PC-3 (cell line): ENCODE results near the gene PRKN. TPM values are rescaled to one million over a fixed set of nuclear protein-coding genes. Genes with fewer than 3 reads are reported as not detected.

Experiments
- ATAC-seq: fragments of 200-7000 bp; cut with Tn5 transposase; 2 replicates; pipeline ENCODE4 v1.9.1; 2020; ENCODE audit warnings: mild to moderate bottlenecking, moderate library complexity
- BruUV-seq: library from RNA; stranded (reverse); fragments of 400-500 nt; replicated peaks from 2 replicates; lab custom pipeline; 2021; lab: Mats Ljungman, UMichigan
- CTCF ChIA-PET: fragments of 300-600 bp; sonication (Branson Sonifier 250); formaldehyde crosslinking; loops from one replicate; lab custom pipeline; 2022; ENCODE audit warnings: antibody characterized with exemption; lab: Charles Lee
- POLR2A ChIA-PET: fragments of 300-600 bp; sonication (Branson Sonifier 250); formaldehyde crosslinking; loops from one replicate; lab custom pipeline; 2022; ENCODE audit warnings: antibody characterized with exemption; ENCODE audit not compliant: unreplicated experiment; lab: Charles Lee
- DNase-seq: peaks from one replicate; pipeline ENCODE4 v3.0.0-alpha.2; 2015
- H2AFZ ChIP-seq: fragments of 300-600 bp; sonication (generic); 2 replicates; pipeline ENCODE4 v1.6.0; 2016; ENCODE audit warnings: antibody characterized with exemption, low read length
- H3F3A ChIP-seq: fragments of 300-600 bp; sonication (generic); one replicate; pipeline ENCODE4 v1.6.0; 2017; ENCODE audit warnings: antibody characterized with exemption, low read length, control low read depth, mild to moderate bottlenecking; ENCODE audit not compliant: unreplicated experiment
- H3K27ac ChIP-seq: fragments of 300-600 bp; sonication (generic); 2 replicates; pipeline ENCODE4 v1.5.1; 2016; ENCODE audit warnings: mild to moderate bottlenecking, low read length
- H3K27me3 ChIP-seq: fragments of 300-600 bp; sonication (generic); 2 replicates; pipeline ENCODE4 v1.6.1; 2016; ENCODE audit warnings: low read length, mixed read lengths
- H3K36me3 ChIP-seq: fragments of 300-600 bp; sonication (generic); 2 replicates; pipeline ENCODE4 v1.6.1; 2016; ENCODE audit warnings: low read depth, mixed run types, low read length, mixed read lengths
- H3K4me1 ChIP-seq: fragments of 300-600 bp; sonication (generic); 2 replicates; pipeline ENCODE4 v1.5.1; 2016; ENCODE audit warnings: low read length; ENCODE audit not compliant: insufficient read depth
- H3K4me2 ChIP-seq: fragments of 300-600 bp; sonication (generic); 2 replicates; pipeline ENCODE4 v1.6.0; 2016; ENCODE audit warnings: low read length
- H3K4me3 ChIP-seq: fragments of 300-600 bp; sonication (generic); 2 replicates; pipeline ENCODE4 v1.5.1; 2016; ENCODE audit warnings: mild to moderate bottlenecking, low read length, mixed read lengths
- H3K79me2 ChIP-seq: fragments of 300-600 bp; sonication (generic); 2 replicates; pipeline ENCODE4 v1.6.1; 2017; ENCODE audit warnings: low read length, mixed read lengths
- H3K9ac ChIP-seq: fragments of 300-600 bp; sonication (generic); 2 replicates; pipeline ENCODE4 v1.6.0; 2016; ENCODE audit warnings: mild to moderate bottlenecking, low read length
- H3K9me2 ChIP-seq: fragments of 300-600 bp; sonication (generic); replicated peaks from 2 replicates; pipeline ENCODE4 v1.6.1; 2016; ENCODE audit warnings: mixed run types, low read length, mixed read lengths
- H3K9me3 ChIP-seq: fragments of 300-600 bp; sonication (generic); 2 replicates; pipeline ENCODE4 v1.6.1; 2016; ENCODE audit warnings: low read length, mixed read lengths
- H4K20me1 ChIP-seq: fragments of 300-600 bp; sonication (generic); 2 replicates; pipeline ENCODE4 v1.6.1; 2016; ENCODE audit warnings: low read length, mixed read lengths
- EZH2 ChIP-seq: fragments of 300-600 bp; sonication (generic); IDR thresholded peaks from one replicate; pipeline ENCODE4 v1.6.1; 2017; ENCODE audit warnings: antibody characterized with exemption, mild to moderate bottlenecking, low read length; ENCODE audit not compliant: unreplicated experiment
- EZH2phosphoT487 ChIP-seq: fragments of 300-600 bp; sonication (generic); IDR thresholded peaks from 2 replicates; pipeline ENCODE4 v1.6.1; 2018; ENCODE audit warnings: mild to moderate bottlenecking, antibody characterized with exemption, low read length, borderline replicate concordance
- intact Hi-C: fragments of 100-400 bp; cut with micrococcal nuclease; formaldehyde crosslinking; loops from 2 replicates; pipeline ENCODE4 v1.9.0; 2023
- total RNA-seq: library from RNA; depleted of rRNA; stranded (reverse); fragments of >200 nt; gene quantifications from 2 replicates; pipeline ENCODE4 v1.2.3, GENCODE V29; 2014
- TF ChIP-seq, protein P1 (sequence below): fragments of 300-600 bp; sonication (generic); conservative IDR thresholded peaks from 2 replicates; pipeline ENCODE4 v1.5.1; 2017; ENCODE audit warnings: antibody characterized with exemption, low read depth, mild to moderate bottlenecking, low read length

Gene PRKN
- total RNA-seq, 1 experiment from 2014 or later: not detected

GRCh38 chr6:161835500-161836215 is 891.9 kb downstream of the PRKN start:
- ATAC-seq (no peak), DNase-seq (no peak)
- Histone ChIP-seq H3K9me2 (no peaks in the 10 kb centered on the region), H3K4me3 (no peak overlapping the region), H3K4me1 (no peaks in the 10 kb centered on the region), H3F3A (no peaks in the 10 kb centered on the region), H4K20me1 (no peaks in the 10 kb centered on the region), H3K9me3 (no peaks in the 10 kb centered on the region), H3K27ac (no peak overlapping the region), H2AFZ (no peak overlapping the region), H3K4me2 (no peak overlapping the region), H3K79me2 (no peaks in the 10 kb centered on the region), H3K27me3 (peaks cover 58% of the 10 kb centered on the region), H3K9ac (no peak overlapping the region), H3K36me3 (no peaks in the 10 kb centered on the region)
- POLR2A ChIA-PET: no interaction called here
- CTCF ChIA-PET: no interaction called here
- intact Hi-C loops: no loop called here
- TF ChIP-seq EZH2phosphoT487 (no peak), EZH2 (no peak)
- TF ChIP-seq, protein P1, sequence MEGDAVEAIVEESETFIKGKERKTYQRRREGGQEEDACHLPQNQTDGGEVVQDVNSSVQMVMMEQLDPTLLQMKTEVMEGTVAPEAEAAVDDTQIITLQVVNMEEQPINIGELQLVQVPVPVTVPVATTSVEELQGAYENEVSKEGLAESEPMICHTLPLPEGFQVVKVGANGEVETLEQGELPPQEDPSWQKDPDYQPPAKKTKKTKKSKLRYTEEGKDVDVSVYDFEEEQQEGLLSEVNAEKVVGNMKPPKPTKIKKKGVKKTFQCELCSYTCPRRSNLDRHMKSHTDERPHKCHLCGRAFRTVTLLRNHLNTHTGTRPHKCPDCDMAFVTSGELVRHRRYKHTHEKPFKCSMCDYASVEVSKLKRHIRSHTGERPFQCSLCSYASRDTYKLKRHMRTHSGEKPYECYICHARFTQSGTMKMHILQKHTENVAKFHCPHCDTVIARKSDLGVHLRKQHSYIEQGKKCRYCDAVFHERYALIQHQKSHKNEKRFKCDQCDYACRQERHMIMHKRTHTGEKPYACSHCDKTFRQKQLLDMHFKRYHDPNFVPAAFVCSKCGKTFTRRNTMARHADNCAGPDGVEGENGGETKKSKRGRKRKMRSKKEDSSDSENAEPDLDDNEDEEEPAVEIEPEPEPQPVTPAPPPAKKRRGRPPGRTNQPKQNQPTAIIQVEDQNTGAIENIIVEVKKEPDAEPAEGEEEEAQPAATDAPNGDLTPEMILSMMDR: no peak; the same call in 1 of the 2 replicates
- no TSS peak for BruUV-seq

DNA sequence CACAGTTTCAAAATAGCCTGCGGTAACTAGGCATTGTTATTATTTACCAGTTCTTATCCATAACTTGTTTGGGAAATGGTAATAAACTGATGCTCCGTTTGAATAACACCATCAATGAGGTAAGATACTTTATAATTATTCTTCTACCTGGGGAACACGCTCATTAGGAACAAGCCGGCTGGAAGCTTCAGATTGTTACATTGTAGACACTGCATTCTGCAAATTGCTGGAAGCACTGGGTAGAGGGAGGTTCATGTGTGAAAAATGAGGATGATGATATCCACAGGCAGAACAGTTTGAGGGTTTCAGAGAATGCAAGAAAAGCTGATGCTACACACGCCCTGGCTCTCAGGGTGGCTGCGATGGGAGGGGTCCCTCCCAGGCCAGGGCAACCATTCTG is 893.1 kb downstream of the PRKN start:
- Histone ChIP-seq H3K9me3 (no peaks in the 10 kb centered on the region), H3K36me3 (no peaks in the 10 kb centered on the region), H3K79me2 (no peaks in the 10 kb centered on the region), H3K9ac (no peak overlapping the region), H3K27me3 (peaks cover 56% of the 10 kb centered on the region), H3K27ac (no peak overlapping the region), H4K20me1 (no peaks in the 10 kb centered on the region), H2AFZ (no peak overlapping the region), H3K4me2 (no peak overlapping the region), H3K4me1 (no peaks in the 10 kb centered on the region), H3K4me3 (no peak overlapping the region), H3F3A (no peaks in the 10 kb centered on the region), H3K9me2 (no peaks in the 10 kb centered on the region)
- TF ChIP-seq EZH2: no peak
- TF ChIP-seq, protein P1: no peak
- no peak for TF ChIP-seq EZH2phosphoT487
- ATAC-seq (no peak), DNase-seq (no peak)
- POLR2A ChIA-PET: no interaction called here
- no TSS peak for BruUV-seq
- intact Hi-C loops: no loop called here
- CTCF ChIA-PET: no interaction called here
